ENCODE measurements around the gene STK4.

DNA sequence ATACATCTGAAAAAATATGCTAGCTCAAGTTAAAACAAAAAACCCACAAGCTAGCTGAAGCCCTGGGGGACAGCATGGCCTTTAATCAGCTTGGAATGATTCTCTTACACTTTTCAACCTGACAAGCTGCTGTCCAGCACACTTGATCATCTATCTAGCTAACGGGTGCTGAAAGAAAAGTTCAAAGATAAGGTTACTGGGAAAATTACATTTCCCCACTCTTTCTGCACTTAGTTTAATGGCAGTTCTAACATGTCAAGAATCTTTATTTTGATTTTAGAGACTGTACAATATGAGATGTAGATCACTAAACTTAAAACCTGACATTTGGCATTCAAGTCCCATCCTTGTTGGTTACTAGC, 53.4 kb downstream of the STK4 start:
- TF ChIP-seq JUN (IDR thresholded peaks at IDR 0.05; ENCODE audit: low read depth, low read length) (no peak), POLR2A (IDR thresholded peaks at IDR 0.05; ENCODE audit: control extremely low read depth in 1 of 2, low read depth in 2 of 2, low read length in 2 of 2) (no peak), FOSL1 (IDR thresholded peaks at IDR 0.05; ENCODE audit: insufficient read depth, low read depth, low read length) (no peak), TEAD4 (IDR thresholded peaks at IDR 0.05; ENCODE audit: low read depth, low read length) (no peak), POLR2AphosphoS5 (IDR thresholded peaks at IDR 0.05; ENCODE audit: low read depth, low read length) (no peak), EP300 (IDR thresholded peaks at IDR 0.05; ENCODE audit: borderline replicate concordance in 1 of 2, low read depth in 2 of 2, low read length in 2 of 2) (no peak)
- TF ChIP-seq, protein P1, sequence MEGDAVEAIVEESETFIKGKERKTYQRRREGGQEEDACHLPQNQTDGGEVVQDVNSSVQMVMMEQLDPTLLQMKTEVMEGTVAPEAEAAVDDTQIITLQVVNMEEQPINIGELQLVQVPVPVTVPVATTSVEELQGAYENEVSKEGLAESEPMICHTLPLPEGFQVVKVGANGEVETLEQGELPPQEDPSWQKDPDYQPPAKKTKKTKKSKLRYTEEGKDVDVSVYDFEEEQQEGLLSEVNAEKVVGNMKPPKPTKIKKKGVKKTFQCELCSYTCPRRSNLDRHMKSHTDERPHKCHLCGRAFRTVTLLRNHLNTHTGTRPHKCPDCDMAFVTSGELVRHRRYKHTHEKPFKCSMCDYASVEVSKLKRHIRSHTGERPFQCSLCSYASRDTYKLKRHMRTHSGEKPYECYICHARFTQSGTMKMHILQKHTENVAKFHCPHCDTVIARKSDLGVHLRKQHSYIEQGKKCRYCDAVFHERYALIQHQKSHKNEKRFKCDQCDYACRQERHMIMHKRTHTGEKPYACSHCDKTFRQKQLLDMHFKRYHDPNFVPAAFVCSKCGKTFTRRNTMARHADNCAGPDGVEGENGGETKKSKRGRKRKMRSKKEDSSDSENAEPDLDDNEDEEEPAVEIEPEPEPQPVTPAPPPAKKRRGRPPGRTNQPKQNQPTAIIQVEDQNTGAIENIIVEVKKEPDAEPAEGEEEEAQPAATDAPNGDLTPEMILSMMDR (IDR thresholded peaks at IDR 0.05; ENCODE audit: control extremely low read depth in 1 of 3, insufficient read depth in 1 of 3, low read depth in 1 of 3, low read length in 3 of 3): no peak

Data from H1 (cell line).